CD14-positive monocyte (primary cell): ENCODE data around the gene CHST12. TPM values are rescaled to one million over a fixed set of nuclear protein-coding genes. Genes with fewer than 3 reads are reported as not detected.
"Not testable (repeated sequence)": the region's sequence is repeated elsewhere in the genome, so short reads cannot be mapped to it uniquely, and the experiment has no call there.

Experiments used
- DNase-seq, 3 donors: peaks; one replicate each; pipeline ENCODE4 v3.0.0-alpha.2; 2011 to 2022
- H2AFZ ChIP-seq: 2 replicates; pipeline ENCODE4 v1.6.0; 2012; ENCODE audit warnings: mild to moderate bottlenecking, low read depth, low read length, inconsistent platforms; ENCODE audit not compliant: insufficient read depth, poor library complexity, severe bottlenecking
- H3K27ac ChIP-seq, 2 donors: 1 replicate in 1 of 2; 2 replicates in 1 of 2; pipeline ENCODE4 v1.5.1; 2012 to 2013; ENCODE audit warnings: low read length in 2 of 2, control low read depth in 1 of 2, inconsistent platforms in 1 of 2, low read depth in 1 of 2, mild to moderate bottlenecking in 1 of 2
- H3K27me3 ChIP-seq, 2 donors: one replicate each; pipeline versions ENCODE4 v1.6.0 to v1.6.1; 2011 to 2013; ENCODE audit warnings: low read length in 2 of 2; ENCODE audit not compliant: control insufficient read depth in 2 of 2, insufficient read depth in 2 of 2
- H3K36me3 ChIP-seq, 2 donors: replicated peaks in 1 of 2; 1 replicate in 1 of 2; 2 replicates in 1 of 2; pipeline versions ENCODE4 v1.5.1 to v1.6.1; 2012 to 2013; ENCODE audit warnings: low read length in 2 of 2, control low read depth in 1 of 2, inconsistent platforms in 1 of 2, mild to moderate bottlenecking in 1 of 2; ENCODE audit not compliant: insufficient read depth in 2 of 2, control insufficient read depth in 1 of 2
- H3K4me1 ChIP-seq, 2 donors: 1 replicate in 1 of 2; 2 replicates in 1 of 2; pipeline versions ENCODE4 v1.5.1 to v1.6.1; 2012 to 2013; ENCODE audit warnings: low read length in 2 of 2, control low read depth in 1 of 2, inconsistent platforms in 1 of 2, mild to moderate bottlenecking in 1 of 2, moderate library complexity in 1 of 2; ENCODE audit not compliant: insufficient read depth in 2 of 2, control insufficient read depth in 1 of 2
- H3K4me2 ChIP-seq: replicated peaks from 2 replicates; pipeline ENCODE3; 2012; ENCODE audit warnings: low read length, moderate library complexity, mild to moderate bottlenecking; ENCODE audit not compliant: poor library complexity, severe bottlenecking; ENCODE audit errors: extremely low read depth
- H3K4me3 ChIP-seq, 3 experiments: fragments of 200-600 bp in 1 of 3; sonication (generic) in 1 of 3; replicated peaks in 1 of 3; 1 replicate in 2 of 3; 2 replicates in 1 of 3; pipeline ENCODE4 v1.5.1; 2011 to 2013; ENCODE audit warnings: low read length in 3 of 3, mild to moderate bottlenecking in 3 of 3, control low read depth in 2 of 3, low read depth in 2 of 3, inconsistent platforms in 1 of 3, moderate library complexity in 1 of 3
- H3K79me2 ChIP-seq: 2 replicates; pipeline ENCODE4 v1.6.0; 2012; ENCODE audit warnings: mild to moderate bottlenecking, control low read depth, inconsistent platforms, low read length, moderate library complexity; ENCODE audit not compliant: insufficient read depth
- H3K9ac ChIP-seq: 2 replicates; pipeline ENCODE4 v1.6.0; 2017; ENCODE audit warnings: low read length, mild to moderate bottlenecking; ENCODE audit not compliant: insufficient read depth, poor library complexity, severe bottlenecking
- H3K9me3 ChIP-seq, 2 donors: replicated peaks in 1 of 2; 1 replicate in 1 of 2; 2 replicates in 1 of 2; pipeline versions ENCODE4 v1.5.1 to v1.6.1; 2012 to 2013; ENCODE audit warnings: low read length in 2 of 2, control low read depth in 1 of 2; ENCODE audit not compliant: control insufficient read depth in 1 of 2, insufficient read depth in 1 of 2
- H4K20me1 ChIP-seq: 2 replicates; pipeline ENCODE4 v1.6.0; 2012; ENCODE audit warnings: mild to moderate bottlenecking, low read length, control low read depth, moderate library complexity; ENCODE audit not compliant: insufficient read depth
- H3K27ac Mint-ChIP-seq, 7 donors: one replicate each; pipeline ENCODE4 v1.8.0; 2020; ENCODE audit warnings: mild to moderate bottlenecking in 7 of 7, mixed read lengths in 7 of 7, moderate library complexity in 6 of 7, inconsistent platforms in 2 of 7
- H3K27me3 Mint-ChIP-seq, 3 donors: one replicate each; pipeline ENCODE4 v1.8.0; 2021 to 2022; ENCODE audit warnings: low read depth in 3 of 3, mild to moderate bottlenecking in 3 of 3, mixed read lengths in 3 of 3, moderate library complexity in 3 of 3, inconsistent platforms in 1 of 3
- H3K36me3 Mint-ChIP-seq, 2 donors: one replicate each; pipeline ENCODE4 v1.8.0; 2020; ENCODE audit warnings: mixed read lengths in 2 of 2, inconsistent platforms in 1 of 2, mild to moderate bottlenecking in 1 of 2
- H3K4me1 Mint-ChIP-seq: one replicate; pipeline ENCODE4 v1.8.0; 2020; ENCODE audit warnings: mild to moderate bottlenecking, mixed read lengths
- H3K4me3 Mint-ChIP-seq, 2 donors: one replicate each; pipeline ENCODE4 v1.8.0; 2020; ENCODE audit warnings: mild to moderate bottlenecking in 2 of 2, mixed read lengths in 2 of 2, moderate library complexity in 1 of 2
- H3K9me3 Mint-ChIP-seq, 7 donors: one replicate each; pipeline ENCODE4 v1.8.0; 2020 to 2022; ENCODE audit warnings: mixed read lengths in 7 of 7, mild to moderate bottlenecking in 6 of 7, moderate library complexity in 6 of 7, inconsistent platforms in 2 of 7
- CTCF ChIP-seq: fragments of 200-600 bp; IDR thresholded peaks from one replicate; pipeline ENCODE4 v1.8.0; 2022; ENCODE audit warnings: antibody characterized with exemption, mild to moderate bottlenecking
- WGBS: methylation state at CpG from one replicate; pipeline ENCODE4 v1.1.5; 2013; ENCODE audit warnings: missing lambda C conversion rate; ENCODE audit not compliant: insufficient coverage; 5-methylcytosine and 5-hydroxymethylcytosine counted together
- intact Hi-C, 2 donors: fragments of 100-400 bp; cut with micrococcal nuclease; formaldehyde crosslinking; loops; one replicate each; pipeline versions ENCODE4 v1.15.0 to v1.15.1; 2023
- polyA plus RNA-seq, 3 donors: library from polyadenylated mRNA; depleted of rRNA in 1 of 3; unstranded in 2 of 3; stranded (reverse) in 1 of 3; fragments of 300-500 nt in 2 of 3; fragments of >200 nt in 1 of 3; fragmentation: Illumina TruSeq in 2 of 3; gene quantifications; 1 replicate in 2 of 3; 2 replicates in 1 of 3; pipeline ENCODE4 v1.2.3, GENCODE V29; 2012 to 2021

Gene CHST12
- polyA plus RNA-seq, 3 donors, result 5.8 to 10.6 (median 7.5) TPM

DNA sequence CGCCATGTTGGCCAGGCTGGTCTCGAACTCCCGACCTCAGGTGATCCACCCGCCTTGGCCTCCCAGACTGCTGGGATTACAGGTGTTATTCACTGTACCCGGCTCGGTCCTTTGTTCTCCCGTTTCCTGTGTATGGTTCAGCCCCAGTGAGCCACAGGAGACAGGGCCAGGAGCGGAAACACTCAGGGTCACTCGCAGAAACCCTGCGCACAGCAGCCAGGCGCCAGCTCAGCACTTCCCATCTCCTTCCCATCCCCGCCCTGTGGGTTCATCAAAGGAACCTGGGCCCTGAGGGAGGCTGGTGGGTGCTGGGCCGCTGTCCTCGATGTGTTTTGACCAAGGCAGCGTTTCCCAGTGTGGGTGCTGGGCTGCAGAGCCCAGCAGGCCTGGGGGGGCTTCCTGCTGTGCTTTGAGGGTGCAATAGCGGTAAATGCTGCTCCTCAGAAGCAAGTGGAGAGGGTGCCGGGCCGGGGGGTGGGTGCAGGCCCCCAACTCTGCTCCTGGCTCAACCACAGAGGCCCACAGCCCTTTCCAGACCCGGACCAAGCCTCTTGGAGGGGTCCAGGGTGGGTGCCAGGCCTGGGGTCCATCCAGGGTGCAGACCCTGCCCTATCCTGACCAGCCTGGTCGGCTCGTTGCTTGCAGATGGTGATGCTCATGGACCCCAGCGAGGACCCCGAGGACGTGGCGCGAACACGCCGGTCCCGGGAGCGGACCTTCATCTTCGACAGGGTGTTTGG, 15.3 kb upstream of the CHST12 start:
- no peak for TF ChIP-seq CTCF

GRCh38 chr7:2388637-2388954, 14.8 kb upstream of the CHST12 start:
- Mint-ChIP-seq H3K27ac (no peak overlapping the region), H3K9me3 (peaks cover 0 to 2% (median 0%) of the 10 kb centered on the region in 7 donors), H3K4me3 (no peak overlapping the region), H3K4me1 (peaks cover 26% of the 10 kb centered on the region), H3K36me3 (no peaks in the 10 kb centered on the region), H3K27me3 (peaks cover 0 to 17% (median 3%) of the 10 kb centered on the region in 3 donors)
- 100% methylated on average over 3 of the region's 5 CpGs for WGBS
- Histone ChIP-seq H3K4me2 (no peak overlapping the region), H3K9me3 (no peaks in the 10 kb centered on the region), H3K4me3 (no peak overlapping the region), H3K79me2 (no peaks in the 10 kb centered on the region), H3K36me3 (no peaks in the 10 kb centered on the region), H3K9ac (no peak overlapping the region), H3K4me1 (peaks cover 14 to 15% of the 10 kb centered on the region in 2 donors), H2AFZ (no peak overlapping the region), H3K27ac (no peak overlapping the region), H4K20me1 (no peaks in the 10 kb centered on the region), H3K27me3 (no peaks in the 10 kb centered on the region)
- intact Hi-C loops, result no loop called here
- TF ChIP-seq CTCF, result no peak
- no peak for DNase-seq

More for the DNA sequence above, 15.3 kb upstream of the CHST12 start:
- DNase-seq, result no peak
- intact Hi-C loops, result no loop called here
- Mint-ChIP-seq H3K27me3 (peaks cover 0 to 17% (median 3%) of the 10 kb centered on the region in 3 donors), H3K9me3 (peaks cover 0 to 2% (median 0%) of the 10 kb centered on the region in 7 donors), H3K36me3 (no peaks in the 10 kb centered on the region), H3K27ac (no peak overlapping the region), H3K4me1 (peaks cover 21% of the 10 kb centered on the region), H3K4me3 (no peak overlapping the region)
- H3K4me3 ChIP-seq, result no peak overlapping the region
- H3K79me2 ChIP-seq, result no peaks in the 10 kb centered on the region
- H3K9me3 ChIP-seq, result no peaks in the 10 kb centered on the region
- no peak overlapping the region for H2AFZ ChIP-seq
- no peaks in the 10 kb centered on the region for H3K27me3 ChIP-seq
- H3K36me3 ChIP-seq, result no peaks in the 10 kb centered on the region
- H4K20me1 ChIP-seq, result no peaks in the 10 kb centered on the region
- no peak overlapping the region for H3K27ac ChIP-seq
- H3K4me2 ChIP-seq, result no peak overlapping the region
- H3K9ac ChIP-seq, result no peak overlapping the region
- peaks cover 9 to 11% of the 10 kb centered on the region in 2 donors for H3K4me1 ChIP-seq
- WGBS, result 89% methylated on average over 28 of the region's 31 CpGs

DNA sequence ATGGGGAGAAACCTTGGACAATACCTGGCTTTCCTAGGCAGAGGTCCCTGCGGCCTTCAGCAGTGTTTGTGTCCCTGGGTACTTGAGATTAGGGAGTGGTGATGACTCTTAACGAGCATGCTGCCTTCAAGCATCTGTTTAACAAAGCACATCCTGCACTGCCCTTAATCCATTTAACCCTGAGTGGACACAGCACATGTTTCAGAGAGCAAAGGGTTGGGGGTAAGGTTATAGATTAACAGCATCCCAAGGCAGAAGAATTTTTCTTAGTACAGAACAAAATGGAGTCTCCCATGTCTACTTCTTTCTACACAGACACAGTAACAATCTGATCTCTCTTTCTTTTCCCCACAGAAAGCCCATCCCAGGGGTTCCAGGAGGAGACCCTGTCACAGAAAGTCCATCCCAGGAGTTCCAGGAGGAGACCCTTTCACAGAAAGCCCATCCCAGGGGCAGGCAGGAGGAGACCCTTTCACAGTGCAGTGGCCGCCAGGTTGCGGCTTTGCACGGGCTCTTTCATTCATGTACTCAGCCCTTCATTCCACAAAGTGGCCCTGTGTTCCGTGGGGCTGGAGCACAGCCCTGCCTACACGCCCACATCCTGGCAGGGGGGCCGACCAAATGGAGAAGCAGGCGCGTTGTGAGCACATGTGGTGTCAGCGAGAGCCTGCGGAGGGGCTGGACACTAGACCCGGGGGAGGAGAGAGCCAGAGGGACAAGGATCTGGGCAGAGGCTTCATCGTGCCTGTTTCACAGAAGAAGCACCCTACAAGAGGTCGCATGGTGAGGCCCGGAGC, 13.2 kb upstream of the CHST12 start:
- Mint-ChIP-seq H3K27ac (peak overlapping the region in 1 of 7 donors; percentile 6), H3K4me3 (peak overlapping the region; percentile 53 to 70), H3K4me1 (peaks cover 30% of the 10 kb centered on the region), H3K27me3 (peaks cover 0 to 16% (median 2%) of the 10 kb centered on the region in 3 donors)
- peak in 1 of 3 donors; percentile 35 for DNase-seq
- H3K9ac ChIP-seq, result peak overlapping the region; percentile 34
- H3K79me2 ChIP-seq, H3K9me3 ChIP-seq, H4K20me1 ChIP-seq, H3K27me3 ChIP-seq, intact Hi-C loops, H3K27ac ChIP-seq, H3K9me3 Mint-ChIP-seq, H3K36me3 Mint-ChIP-seq, H3K36me3 ChIP-seq: not testable (repeated sequence)
- H3K4me3 ChIP-seq, result peak overlapping the region in 1 of 3 experiments; percentile 20
- peaks cover 18% of the 10 kb centered on the region in 2 donors for H3K4me1 ChIP-seq
- peak overlapping the region; percentile 62 for H2AFZ ChIP-seq
- WGBS, result 8% methylated on average over 12 of the region's 16 CpGs
- peak overlapping the region; percentile 33 for H3K4me2 ChIP-seq
